Measurements from ENCODE around the gene ZNF500. TPM values are rescaled to one million over a fixed set of nuclear protein-coding genes. Genes with fewer than 3 reads are reported as not detected.

ZNF500 gene
- total RNA-seq, 1 experiment from 2014 or later = 20.1 TPM

- TF ChIP-seq RAD21 (IDR thresholded peaks at IDR 0.05; ENCODE audit: low read depth) (no peak), POLR2A (IDR thresholded peaks at IDR 0.05; ENCODE audit: borderline replicate concordance, extremely low read depth, insufficient read depth, insufficient read length) (no peak), MAX (IDR thresholded peaks at IDR 0.05) (no peak), SIN3A (IDR thresholded peaks at IDR 0.05; ENCODE audit: low read depth) (no peak), YY1 (IDR thresholded peaks at IDR 0.05; ENCODE audit: extremely low read depth, insufficient replicate concordance, low read depth, low read length) (no peak), EZH2phosphoT487 (IDR thresholded peaks at IDR 0.05; ENCODE audit: borderline replicate concordance) (no peak), JUND (IDR thresholded peaks at IDR 0.05) (no peak), POLR2AphosphoS5 (IDR thresholded peaks at IDR 0.05; ENCODE audit: low read depth, low read length) (no peak), SRF (IDR thresholded peaks at IDR 0.05; ENCODE audit: low read depth) (no peak), CTCF (IDR thresholded peaks at IDR 0.05 in 2 of 3, conservative IDR thresholded peaks at IDR 0.05 in 1 of 3; ENCODE audit: borderline replicate concordance in 1 of 3, insufficient read depth in 1 of 3, low read depth in 2 of 3, low read length in 2 of 3) (no peak), TCF7L2 (IDR thresholded peaks at IDR 0.05; ENCODE audit: borderline replicate concordance, extremely low read depth, insufficient read depth, insufficient read length) (no peak), ZNF274 (IDR thresholded peaks at IDR 0.05; ENCODE audit: low read depth, low read length) (no peak), ATF3 (IDR thresholded peaks at IDR 0.05) (no peak), FOSL1 (IDR thresholded peaks at IDR 0.05; ENCODE audit: low read depth) (no peak), EGR1 (IDR thresholded peaks at IDR 0.05; ENCODE audit: low read depth) (no peak), CEBPB (IDR thresholded peaks at IDR 0.05; ENCODE audit: low read depth) (no peak)
- H3K9ac ChIP-seq (ENCODE audit: low read length) = no peak overlapping the region
- H3K9me3 ChIP-seq (ENCODE audit: control insufficient read depth in 1 of 2, insufficient read depth in 1 of 2, low read depth in 1 of 2, low read length in 2 of 2) = no peaks in the 10 kb centered on the region
- no peaks in the 10 kb centered on the region for H3K27me3 ChIP-seq (ENCODE audit: insufficient read depth, low read length)
- no TSS peak for BruUV-seq (replicated peaks)
- H3K4me2 ChIP-seq (ENCODE audit: low read length) = no peak overlapping the region
- H4K20me1 ChIP-seq (ENCODE audit: insufficient read depth) = no peaks in the 10 kb centered on the region
- H3K9me2 ChIP-seq (ENCODE audit: insufficient read depth) = no peaks in the 10 kb centered on the region
- peaks cover 15 to 35% of the 10 kb centered on the region in 2 experiments; a peak in 3 of 4 replicates for H3K36me3 ChIP-seq (ENCODE audit: control insufficient read depth in 1 of 2, insufficient read depth in 2 of 2, low read length in 2 of 2)
- no peak overlapping the region for H2AFZ ChIP-seq (ENCODE audit: low read depth, low read length, poor library complexity, severe bottlenecking)
- ChIA-PET CTCF (no interaction called here), POLR2A (no interaction called here), RAD21 (ENCODE audit: low non-redundant PET in 1 of 2, low total read pairs in 2 of 2, uncharacterized antibody in 2 of 2, unreplicated experiment in 2 of 2) (no interaction called here)
- H3K4me1 ChIP-seq (ENCODE audit: control insufficient read depth in 1 of 2, insufficient read depth in 2 of 2, low read length in 2 of 2) = peaks cover 5 to 7% of the 10 kb centered on the region in 2 experiments
- no peak overlapping the region for H3K27ac ChIP-seq (ENCODE audit: low read depth, low read length)
- intact Hi-C loops (cut with micrococcal nuclease) = no loop called here
- no peak for DNase-seq (ENCODE audit: low read depth, low spot score)
- peaks cover 21% of the 10 kb centered on the region; the same call in 1 of the 2 replicates for H3K79me2 ChIP-seq (ENCODE audit: insufficient read depth, low read length)
- no peak overlapping the region for H3K4me3 ChIP-seq (replicated peaks in 1 of 2; ENCODE audit: low read depth in 1 of 2, low read length in 2 of 2)
- no peak for ATAC-seq
Observed at GRCh38 chr16:4762205-4762604, 4.8 kb downstream of the ZNF500 start.
